ENCODE measurements around the gene CSRP1. TPM values are rescaled to one million over a fixed set of nuclear protein-coding genes. Genes with fewer than 3 reads are reported as not detected.

The CSRP1 gene
- total and polyA plus RNA-seq, 9 of the 15 experiments (the other 6 are each of a cell fraction or from before 2014, with no cell fraction given): 6.8 to 39.4 (median 23.7) TPM

GRCh38 chr1:201450721-201451291 lies 56.1 kb downstream of the CSRP1 start (continued):
- no peak for TF ChIP-seq SP1 (CRISPR knock-in tag; IDR thresholded peaks at IDR 0.05)
- no peak for TF ChIP-seq PBX2 (CRISPR knock-in tag; IDR thresholded peaks at IDR 0.05; ENCODE audit: low read depth)
- TF ChIP-seq PBX2 (tag; conservative IDR thresholded peaks at IDR 0.05; ENCODE audit: low read depth): no peak
- TF ChIP-seq MED1 (CRISPR knock-in tag; IDR thresholded peaks at IDR 0.05; ENCODE audit: borderline replicate concordance): no peak
- no peak for TF ChIP-seq STAG1 (CRISPR knock-in tag; IDR thresholded peaks at IDR 0.05; ENCODE audit: borderline replicate concordance)
- TF ChIP-seq TAF9B (IDR thresholded peaks at IDR 0.05; ENCODE audit: partially characterized antibody): no peak
- TF ChIP-seq MEIS2 (IDR thresholded peaks at IDR 0.05; ENCODE audit: partially characterized antibody): no peak
- TF ChIP-seq CTCF (IDR thresholded peaks at IDR 0.05 in 2 of 3, conservative IDR thresholded peaks at IDR 0.05 in 1 of 3; ENCODE audit: insufficient read depth in 2 of 3, low read depth in 1 of 3, low read length in 3 of 3): no peak
- no peak for TF ChIP-seq GTF2A2 (tag; IDR thresholded peaks at IDR 0.05)
- no peak for TF ChIP-seq HNRNPUL1 (IDR thresholded peaks at IDR 0.05; ENCODE audit: low read length)
- TF ChIP-seq L3MBTL2 (IDR thresholded peaks at IDR 0.05): no peak
- TF ChIP-seq E2F8 (IDR thresholded peaks at IDR 0.05; ENCODE audit: low read depth, partially characterized antibody): no peak
- TF ChIP-seq RUNX1 (IDR thresholded peaks at IDR 0.05; ENCODE audit: low read depth): no peak
- no peak for TF ChIP-seq ZNF3 (CRISPR knock-in tag; IDR thresholded peaks at IDR 0.05)
- no peak for TF ChIP-seq HDAC6 (IDR thresholded peaks at IDR 0.05; ENCODE audit: low read depth, low read length)
- TF ChIP-seq EGR1 (conservative IDR thresholded peaks at IDR 0.05): peak; percentile 84
- peak; percentile 87 to 88 for TF ChIP-seq NRF1 (conservative IDR thresholded peaks at IDR 0.05 in 1 of 2, IDR thresholded peaks at IDR 0.05 in 1 of 2)
- no peak for TF ChIP-seq E2F1 (CRISPR knock-in tag; IDR thresholded peaks at IDR 0.05)
- no peak for TF ChIP-seq PTRF (tag; IDR thresholded peaks at IDR 0.05)
